SK-N-SH treated with all-trans-retinoic acid at 6 μM for 48 hours (cell line): Measurements from ENCODE around the gene BOC.

Source experiments
- ATAC-seq: fragments of 200-7000 bp; cut with Tn5 transposase; 3 replicates; pipeline ENCODE4 v1.9.1; 2020; ENCODE audit warnings: mild to moderate bottlenecking, moderate library complexity
- ARNTL ChIP-seq: fragments of 450-650 bp; formaldehyde crosslinking; IDR thresholded peaks from 2 replicates; pipeline ENCODE4 v1.5.0; 2020; ENCODE audit warnings: low read depth, mild to moderate bottlenecking, moderate library complexity, borderline replicate concordance
- BACH2 ChIP-seq: fragments of 250-450 bp; sonication (Bioruptor Pico); IDR thresholded peaks from 2 replicates; pipeline ENCODE4 v1.9.0; 2021; ENCODE audit warnings: mild to moderate bottlenecking, borderline replicate concordance
- CSDC2 ChIP-seq: fragments of 250-450 bp; sonication (Bioruptor Pico); IDR thresholded peaks from 2 replicates; pipeline ENCODE4 v1.5.0; 2020; ENCODE audit warnings: mild to moderate bottlenecking, moderate library complexity
- ESRRG ChIP-seq: fragments of 250-450 bp; sonication (Bioruptor Pico); IDR thresholded peaks from 2 replicates; pipeline ENCODE4 v1.6.1; 2021; ENCODE audit warnings: mild to moderate bottlenecking
- GLIS3 ChIP-seq: fragments of 250-450 bp; sonication (Bioruptor Pico); IDR thresholded peaks from 2 replicates; pipeline ENCODE4 v1.5.0; 2020; ENCODE audit warnings: mild to moderate bottlenecking, moderate library complexity
- ISL1 ChIP-seq: fragments of 250-450 bp; sonication (Bioruptor Pico); IDR thresholded peaks from 2 replicates; pipeline ENCODE4 v2.1.2; 2022; ENCODE audit warnings: mild to moderate bottlenecking, moderate library complexity
- OSR1 ChIP-seq: fragments of 250-450 bp; sonication (Bioruptor Pico); IDR thresholded peaks from 2 replicates; pipeline ENCODE4 v1.8.0; 2022; ENCODE audit warnings: moderate library complexity, mild to moderate bottlenecking, inconsistent platforms
- PPARA ChIP-seq: fragments of 250-450 bp; sonication (Bioruptor Pico); IDR thresholded peaks from 2 replicates; pipeline ENCODE4 v1.5.0; 2020; ENCODE audit warnings: mild to moderate bottlenecking, borderline replicate concordance
- RARB ChIP-seq: fragments of 250-450 bp; sonication (Bioruptor Pico); IDR thresholded peaks from 2 replicates; pipeline ENCODE4 v1.8.0; 2021; ENCODE audit warnings: mild to moderate bottlenecking, moderate library complexity
- SNAI2 ChIP-seq: fragments of 250-450 bp; sonication (Bioruptor Pico); IDR thresholded peaks from 2 replicates; pipeline ENCODE4 v1.5.0; 2020; ENCODE audit warnings: mild to moderate bottlenecking, moderate library complexity
- TOX ChIP-seq: fragments of 250-450 bp; sonication (Bioruptor Pico); IDR thresholded peaks from 2 replicates; pipeline ENCODE4 v1.8.0; 2021; ENCODE audit warnings: mild to moderate bottlenecking, moderate library complexity, borderline replicate concordance
- ZFP3 ChIP-seq: fragments of 250-450 bp; sonication (Bioruptor Pico); IDR thresholded peaks from 2 replicates; pipeline ENCODE4 v1.5.0; 2020; ENCODE audit warnings: mild to moderate bottlenecking, moderate library complexity
- ZFP30 ChIP-seq: fragments of 450-650 bp; formaldehyde crosslinking; IDR thresholded peaks from 2 replicates; pipeline ENCODE4 v1.5.0; 2022; ENCODE audit warnings: mild to moderate bottlenecking, moderate library complexity
- ZNF565 ChIP-seq: fragments of 450-650 bp; formaldehyde crosslinking; conservative IDR thresholded peaks from 2 replicates; pipeline ENCODE4 v1.5.0; 2020; ENCODE audit warnings: low read depth, mild to moderate bottlenecking, moderate library complexity
- ZNF70 ChIP-seq: fragments of 450-650 bp; formaldehyde crosslinking; IDR thresholded peaks from 2 replicates; pipeline ENCODE4 v1.5.0; 2020; ENCODE audit warnings: mild to moderate bottlenecking, moderate library complexity
- TF ChIP-seq, protein P1 (sequence below): fragments of 250-450 bp; sonication (Bioruptor Pico); IDR thresholded peaks from 2 replicates; pipeline ENCODE4 v1.8.0; 2020; ENCODE audit warnings: mild to moderate bottlenecking, moderate library complexity, borderline replicate concordance
- TF ChIP-seq, protein P2 (sequence below): fragments of 250-450 bp; sonication (Bioruptor Pico); IDR thresholded peaks from 2 replicates; pipeline ENCODE4 v1.5.1; 2020; ENCODE audit warnings: low read depth, mild to moderate bottlenecking, moderate library complexity
- TF ChIP-seq, protein P3 (sequence below): fragments of 250-450 bp; sonication (Bioruptor Pico); IDR thresholded peaks from 2 replicates; pipeline ENCODE4 v1.5.1; 2021; ENCODE audit warnings: mild to moderate bottlenecking, moderate library complexity
- TF ChIP-seq, protein P4 (sequence below): fragments of 250-450 bp; sonication (Bioruptor Pico); IDR thresholded peaks from 2 replicates; pipeline ENCODE4 v1.5.0; 2020; ENCODE audit warnings: mild to moderate bottlenecking, moderate library complexity

BOC gene

DNA sequence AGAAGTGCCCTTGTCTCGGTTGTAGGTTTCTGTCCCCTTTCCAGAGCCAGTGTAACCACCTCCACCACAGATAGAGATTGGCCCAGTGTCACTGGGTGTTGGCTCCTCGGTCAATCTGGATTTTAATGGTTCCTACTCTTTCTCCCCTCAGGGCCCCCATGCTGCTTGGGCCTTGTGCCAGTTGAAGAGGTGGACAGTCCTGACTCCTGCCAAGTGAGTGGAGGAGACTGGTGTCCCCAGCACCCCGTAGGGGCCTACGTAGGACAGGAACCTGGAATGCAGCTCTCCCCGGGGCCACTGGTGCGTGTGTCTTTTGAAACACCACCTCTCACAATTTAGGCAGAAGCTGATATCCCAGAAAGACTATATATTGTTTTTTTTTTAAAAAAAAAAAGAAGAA is 75.2 kb downstream of the BOC start (continued):
- TF ChIP-seq, protein P1, sequence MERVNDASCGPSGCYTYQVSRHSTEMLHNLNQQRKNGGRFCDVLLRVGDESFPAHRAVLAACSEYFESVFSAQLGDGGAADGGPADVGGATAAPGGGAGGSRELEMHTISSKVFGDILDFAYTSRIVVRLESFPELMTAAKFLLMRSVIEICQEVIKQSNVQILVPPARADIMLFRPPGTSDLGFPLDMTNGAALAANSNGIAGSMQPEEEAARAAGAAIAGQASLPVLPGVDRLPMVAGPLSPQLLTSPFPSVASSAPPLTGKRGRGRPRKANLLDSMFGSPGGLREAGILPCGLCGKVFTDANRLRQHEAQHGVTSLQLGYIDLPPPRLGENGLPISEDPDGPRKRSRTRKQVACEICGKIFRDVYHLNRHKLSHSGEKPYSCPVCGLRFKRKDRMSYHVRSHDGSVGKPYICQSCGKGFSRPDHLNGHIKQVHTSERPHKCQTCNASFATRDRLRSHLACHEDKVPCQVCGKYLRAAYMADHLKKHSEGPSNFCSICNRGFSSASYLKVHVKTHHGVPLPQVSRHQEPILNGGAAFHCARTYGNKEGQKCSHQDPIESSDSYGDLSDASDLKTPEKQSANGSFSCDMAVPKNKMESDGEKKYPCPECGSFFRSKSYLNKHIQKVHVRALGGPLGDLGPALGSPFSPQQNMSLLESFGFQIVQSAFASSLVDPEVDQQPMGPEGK (CRISPR knock-in tag) = no peak
- TF ChIP-seq, protein P2, sequence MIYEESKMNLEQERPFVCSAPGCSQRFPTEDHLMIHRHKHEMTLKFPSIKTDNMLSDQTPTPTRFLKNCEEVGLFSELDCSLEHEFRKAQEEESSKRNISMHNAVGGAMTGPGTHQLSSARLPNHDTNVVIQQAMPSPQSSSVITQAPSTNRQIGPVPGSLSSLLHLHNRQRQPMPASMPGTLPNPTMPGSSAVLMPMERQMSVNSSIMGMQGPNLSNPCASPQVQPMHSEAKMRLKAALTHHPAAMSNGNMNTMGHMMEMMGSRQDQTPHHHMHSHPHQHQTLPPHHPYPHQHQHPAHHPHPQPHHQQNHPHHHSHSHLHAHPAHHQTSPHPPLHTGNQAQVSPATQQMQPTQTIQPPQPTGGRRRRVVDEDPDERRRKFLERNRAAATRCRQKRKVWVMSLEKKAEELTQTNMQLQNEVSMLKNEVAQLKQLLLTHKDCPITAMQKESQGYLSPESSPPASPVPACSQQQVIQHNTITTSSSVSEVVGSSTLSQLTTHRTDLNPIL (CRISPR knock-in tag) = no peak
- TF ChIP-seq CSDC2 (CRISPR knock-in tag) (no peak), BACH2 (CRISPR knock-in tag) (no peak), TOX (CRISPR knock-in tag) (no peak), GLIS3 (CRISPR knock-in tag) (no peak), OSR1 (no peak), RARB (no peak), ARNTL (CRISPR knock-in tag) (no peak), ZFP3 (CRISPR knock-in tag) (no peak)
- TF ChIP-seq, protein P3, sequence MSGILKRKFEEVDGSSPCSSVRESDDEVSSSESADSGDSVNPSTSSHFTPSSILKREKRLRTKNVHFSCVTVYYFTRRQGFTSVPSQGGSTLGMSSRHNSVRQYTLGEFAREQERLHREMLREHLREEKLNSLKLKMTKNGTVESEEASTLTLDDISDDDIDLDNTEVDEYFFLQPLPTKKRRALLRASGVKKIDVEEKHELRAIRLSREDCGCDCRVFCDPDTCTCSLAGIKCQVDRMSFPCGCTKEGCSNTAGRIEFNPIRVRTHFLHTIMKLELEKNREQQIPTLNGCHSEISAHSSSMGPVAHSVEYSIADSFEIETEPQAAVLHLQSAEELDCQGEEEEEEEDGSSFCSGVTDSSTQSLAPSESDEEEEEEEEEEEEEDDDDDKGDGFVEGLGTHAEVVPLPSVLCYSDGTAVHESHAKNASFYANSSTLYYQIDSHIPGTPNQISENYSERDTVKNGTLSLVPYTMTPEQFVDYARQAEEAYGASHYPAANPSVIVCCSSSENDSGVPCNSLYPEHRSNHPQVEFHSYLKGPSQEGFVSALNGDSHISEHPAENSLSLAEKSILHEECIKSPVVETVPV (CRISPR knock-in tag) = no peak
- TF ChIP-seq, all 23 proteins: peak for 0

DNA sequence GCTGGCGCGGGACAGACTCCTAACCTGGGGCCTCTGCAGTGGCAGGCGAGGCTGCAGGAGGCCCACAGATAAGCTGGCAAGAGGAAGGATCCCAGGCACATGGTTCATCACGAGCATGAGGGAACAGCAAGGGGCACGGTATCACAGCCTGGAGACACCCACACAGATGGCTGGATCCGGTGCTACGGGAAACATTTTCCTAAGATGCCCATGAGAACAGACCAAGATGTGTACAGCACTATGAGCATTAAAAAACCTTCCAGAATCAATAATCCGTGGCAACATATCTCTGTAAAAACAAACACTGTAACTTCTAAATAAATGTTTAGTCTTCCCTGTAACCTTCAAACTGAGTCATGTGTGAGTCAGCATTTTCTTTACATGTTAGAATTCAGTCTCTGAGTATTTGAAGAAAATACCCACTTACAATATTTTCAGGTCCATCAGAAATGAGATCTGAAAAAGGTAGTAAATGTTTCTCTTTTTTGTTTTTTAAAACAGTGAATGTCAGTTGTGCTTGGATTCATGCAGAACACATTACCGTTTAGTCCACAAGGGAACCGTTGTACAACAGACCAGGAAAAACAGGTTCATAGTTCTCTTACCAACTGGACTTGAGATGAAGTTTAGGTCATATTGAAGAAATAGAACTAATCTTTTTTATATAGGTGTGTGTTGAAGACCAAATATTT is 75.9 kb downstream of the BOC start:
- ATAC-seq = peak; percentile 45
- TF ChIP-seq, protein P3 (CRISPR knock-in tag) = no peak
- TF ChIP-seq PPARA (CRISPR knock-in tag) = no peak
- no peak for TF ChIP-seq BACH2 (CRISPR knock-in tag)
- TF ChIP-seq OSR1 = no peak
- no peak for TF ChIP-seq ISL1 (CRISPR knock-in tag)
- TF ChIP-seq ZNF70 = no peak
- TF ChIP-seq ZNF565 = no peak
- TF ChIP-seq ZFP30 (CRISPR knock-in tag) = no peak
- no peak for TF ChIP-seq ESRRG
- no peak for TF ChIP-seq GLIS3 (CRISPR knock-in tag)
- no peak for TF ChIP-seq TOX (CRISPR knock-in tag)
- TF ChIP-seq ARNTL (CRISPR knock-in tag) = no peak
- TF ChIP-seq CSDC2 (CRISPR knock-in tag) = no peak
- no peak for TF ChIP-seq SNAI2
- TF ChIP-seq, protein P4, sequence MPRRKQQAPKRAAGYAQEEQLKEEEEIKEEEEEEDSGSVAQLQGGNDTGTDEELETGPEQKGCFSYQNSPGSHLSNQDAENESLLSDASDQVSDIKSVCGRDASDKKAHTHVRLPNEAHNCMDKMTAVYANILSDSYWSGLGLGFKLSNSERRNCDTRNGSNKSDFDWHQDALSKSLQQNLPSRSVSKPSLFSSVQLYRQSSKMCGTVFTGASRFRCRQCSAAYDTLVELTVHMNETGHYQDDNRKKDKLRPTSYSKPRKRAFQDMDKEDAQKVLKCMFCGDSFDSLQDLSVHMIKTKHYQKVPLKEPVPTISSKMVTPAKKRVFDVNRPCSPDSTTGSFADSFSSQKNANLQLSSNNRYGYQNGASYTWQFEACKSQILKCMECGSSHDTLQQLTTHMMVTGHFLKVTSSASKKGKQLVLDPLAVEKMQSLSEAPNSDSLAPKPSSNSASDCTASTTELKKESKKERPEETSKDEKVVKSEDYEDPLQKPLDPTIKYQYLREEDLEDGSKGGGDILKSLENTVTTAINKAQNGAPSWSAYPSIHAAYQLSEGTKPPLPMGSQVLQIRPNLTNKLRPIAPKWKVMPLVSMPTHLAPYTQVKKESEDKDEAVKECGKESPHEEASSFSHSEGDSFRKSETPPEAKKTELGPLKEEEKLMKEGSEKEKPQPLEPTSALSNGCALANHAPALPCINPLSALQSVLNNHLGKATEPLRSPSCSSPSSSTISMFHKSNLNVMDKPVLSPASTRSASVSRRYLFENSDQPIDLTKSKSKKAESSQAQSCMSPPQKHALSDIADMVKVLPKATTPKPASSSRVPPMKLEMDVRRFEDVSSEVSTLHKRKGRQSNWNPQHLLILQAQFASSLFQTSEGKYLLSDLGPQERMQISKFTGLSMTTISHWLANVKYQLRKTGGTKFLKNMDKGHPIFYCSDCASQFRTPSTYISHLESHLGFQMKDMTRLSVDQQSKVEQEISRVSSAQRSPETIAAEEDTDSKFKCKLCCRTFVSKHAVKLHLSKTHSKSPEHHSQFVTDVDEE (CRISPR knock-in tag) = no peak
- TF ChIP-seq, protein P1 (CRISPR knock-in tag) = no peak
